ENCODE data around the gene ZNF48.

- TF ChIP-seq CTCF (IDR thresholded peaks at IDR 0.05) (no peak), EZH2 (IDR thresholded peaks at IDR 0.05; ENCODE audit: borderline replicate concordance, insufficient read depth, low read depth, low read length, poor library complexity, severe bottlenecking) (no peak)
These were observed 13.8 kb upstream of the ZNF48 start for GRCh38 chr16:30381291-30382041.
